ENCODE results near the gene DTNB.
A peak's percentile ranks its signal among the peaks of the same experiment; 100 is the strongest.
"Not testable (repeated sequence)": the region's sequence is repeated elsewhere in the genome, so short reads cannot be mapped to it uniquely, and the experiment has no call there.

Gene DTNB

DNA sequence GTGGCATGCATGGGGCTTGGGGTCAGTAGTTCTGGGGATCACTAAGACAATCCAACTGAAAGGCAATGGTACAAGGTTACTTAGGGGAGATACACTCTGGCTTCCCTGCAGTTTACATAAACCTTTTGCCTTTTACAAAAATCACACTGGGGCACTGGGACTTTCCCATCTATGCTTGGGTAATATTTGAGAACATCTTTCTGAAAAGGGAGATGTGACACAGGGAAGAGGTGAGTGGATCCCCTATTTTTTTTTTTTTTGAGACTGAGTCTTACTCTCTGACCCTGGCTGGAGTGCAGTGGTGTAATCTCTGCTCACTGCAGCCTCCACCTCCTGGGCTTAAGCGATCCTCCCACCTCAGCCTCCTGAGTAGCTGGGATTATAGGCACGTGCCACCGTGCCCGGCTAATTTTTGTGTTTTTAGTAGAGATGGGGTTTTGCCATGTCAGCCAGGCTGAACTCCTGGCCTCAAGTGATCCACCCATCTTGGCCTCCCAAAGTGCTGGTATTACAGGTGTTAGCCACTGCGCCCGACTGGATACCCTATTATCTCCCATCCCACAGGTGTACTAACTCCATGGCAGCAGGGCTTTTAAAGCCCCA lies 248.8 kb downstream of the DTNB start:
- no peak for DNase-seq

DNA sequence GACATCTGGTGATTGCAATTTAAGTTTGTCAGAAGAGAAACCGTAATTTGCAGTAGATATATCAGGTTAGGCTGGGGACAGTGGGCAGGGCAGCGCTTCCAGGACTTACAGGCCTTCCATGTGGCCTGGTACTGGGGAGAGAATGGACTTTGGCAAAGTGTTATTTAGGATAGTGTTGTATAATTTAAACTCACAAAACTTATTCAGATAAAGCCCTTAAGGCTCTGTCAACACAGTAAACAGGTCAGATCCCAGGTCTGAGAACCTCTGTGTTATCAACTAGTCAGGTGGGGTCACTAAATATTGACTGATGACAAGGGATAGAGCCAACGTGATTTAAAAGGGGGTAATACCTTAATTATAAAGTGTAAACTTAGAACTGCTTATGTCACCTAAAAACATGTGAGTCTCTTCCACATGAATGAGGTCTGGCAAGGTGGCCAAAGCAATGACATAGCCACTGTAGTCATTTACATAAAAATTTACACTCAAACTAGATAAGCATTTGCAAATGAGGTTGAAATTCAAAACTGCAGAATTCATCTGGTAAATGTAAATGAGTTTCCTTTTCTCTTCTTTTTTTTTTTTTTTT lies 251.5 kb downstream of the DTNB start:
- DNase-seq = no peak

DNA sequence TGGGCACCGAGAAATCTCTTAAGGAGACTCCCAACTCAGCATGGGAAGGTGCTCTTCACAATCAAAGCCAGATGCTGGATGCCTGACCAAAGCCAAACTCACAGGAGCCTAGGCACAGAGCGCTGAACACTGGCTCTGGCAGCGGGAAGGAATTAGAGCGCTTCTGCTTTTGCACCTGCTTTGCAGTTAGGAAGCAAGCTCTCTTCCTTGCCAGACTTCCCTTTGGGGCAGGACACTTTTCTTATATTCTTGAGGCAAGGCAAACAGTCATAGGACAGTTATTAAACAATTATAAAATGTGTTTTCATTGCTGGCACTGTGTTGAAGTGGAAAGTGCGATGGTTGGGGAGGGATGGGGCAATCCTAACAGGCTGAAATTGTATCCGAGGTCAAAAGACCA lies 252.1 kb downstream of the DTNB start:
- peak in 1 of 58 donors; percentile 7 for DNase-seq

DNA sequence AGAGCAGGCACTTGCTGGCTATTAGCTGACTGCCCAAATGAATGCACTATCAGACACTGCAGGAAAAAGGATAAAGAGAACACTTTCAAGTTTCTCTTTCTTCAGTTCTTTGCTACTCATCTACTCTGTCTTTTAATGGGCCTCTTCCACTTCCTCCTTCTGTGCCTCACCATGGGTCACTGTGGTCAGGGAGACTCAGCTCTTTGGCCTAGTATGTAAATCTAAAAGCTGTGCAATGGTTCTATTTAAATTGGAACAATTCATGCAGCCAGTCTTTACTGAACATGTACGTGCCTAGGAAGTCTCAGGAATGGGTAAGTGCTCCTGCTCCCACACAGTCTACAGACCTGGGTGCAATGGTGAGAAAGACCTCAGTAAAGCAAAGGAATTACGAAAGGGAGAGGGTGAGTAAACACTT lies 252.5 kb downstream of the DTNB start:
- no peak for DNase-seq

DNA sequence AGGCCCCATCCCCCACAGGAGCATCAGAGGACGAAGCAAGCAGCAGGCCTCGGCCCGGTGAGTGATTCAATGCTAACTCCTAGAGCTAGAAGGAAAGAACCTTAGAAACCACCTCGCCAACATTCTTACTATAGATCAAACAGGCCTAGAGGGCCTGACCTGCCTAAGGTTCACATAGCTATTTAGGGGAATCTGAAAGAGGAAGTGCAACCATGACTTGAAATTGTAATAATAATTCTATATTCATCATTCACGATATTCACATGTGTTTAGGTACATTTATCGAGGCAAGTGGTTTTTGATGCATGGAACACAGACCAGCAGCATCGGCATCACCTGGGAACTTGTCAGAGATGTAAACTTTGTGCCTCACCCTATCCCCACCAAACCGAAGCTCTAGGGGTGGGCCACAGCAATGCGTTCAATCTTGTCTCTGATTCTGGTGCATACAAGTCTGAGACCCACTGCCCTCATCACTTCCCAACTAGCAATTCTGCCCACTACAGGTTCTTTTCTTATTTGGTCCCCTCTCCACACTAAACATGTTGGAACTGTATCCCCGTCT lies 253.6 kb downstream of the DTNB start:
- DNase-seq = no peak

DNA sequence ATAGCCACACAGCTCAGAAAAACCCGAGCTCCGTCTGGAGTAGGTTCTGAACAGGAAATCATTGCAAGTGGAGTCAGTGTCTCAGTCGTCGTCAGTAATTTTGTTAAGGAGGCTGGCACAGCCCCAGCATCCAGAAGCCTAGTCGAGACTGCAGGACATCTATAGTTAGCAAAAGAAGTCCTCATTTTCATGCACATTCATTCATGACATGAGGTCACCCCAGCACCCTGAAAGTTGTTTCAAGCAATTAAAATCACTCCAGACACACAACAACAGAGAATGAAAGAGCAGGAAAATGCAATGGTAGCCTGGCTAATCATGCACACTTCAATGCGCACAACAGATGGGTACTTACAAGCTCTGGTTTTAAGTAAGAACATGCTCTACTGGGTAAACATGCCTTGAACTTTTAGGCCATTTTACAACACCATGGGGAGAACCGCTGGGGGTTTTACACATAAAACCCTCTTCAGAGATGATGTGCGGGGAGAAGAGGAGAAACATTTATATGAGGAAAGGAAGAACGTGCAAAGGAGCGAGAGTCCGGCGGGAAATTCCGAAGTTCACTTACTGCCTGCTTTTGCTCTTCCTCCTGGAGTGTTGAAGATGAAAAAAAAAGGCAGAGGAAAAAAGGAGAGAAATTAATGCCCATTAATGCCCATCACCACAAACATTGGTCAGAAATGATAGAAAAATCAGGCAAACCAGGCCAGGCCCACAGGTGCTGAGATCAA lies 254.3 kb downstream of the DTNB start:
- peak in 1 of 58 donors; percentile 7 for DNase-seq

DNA sequence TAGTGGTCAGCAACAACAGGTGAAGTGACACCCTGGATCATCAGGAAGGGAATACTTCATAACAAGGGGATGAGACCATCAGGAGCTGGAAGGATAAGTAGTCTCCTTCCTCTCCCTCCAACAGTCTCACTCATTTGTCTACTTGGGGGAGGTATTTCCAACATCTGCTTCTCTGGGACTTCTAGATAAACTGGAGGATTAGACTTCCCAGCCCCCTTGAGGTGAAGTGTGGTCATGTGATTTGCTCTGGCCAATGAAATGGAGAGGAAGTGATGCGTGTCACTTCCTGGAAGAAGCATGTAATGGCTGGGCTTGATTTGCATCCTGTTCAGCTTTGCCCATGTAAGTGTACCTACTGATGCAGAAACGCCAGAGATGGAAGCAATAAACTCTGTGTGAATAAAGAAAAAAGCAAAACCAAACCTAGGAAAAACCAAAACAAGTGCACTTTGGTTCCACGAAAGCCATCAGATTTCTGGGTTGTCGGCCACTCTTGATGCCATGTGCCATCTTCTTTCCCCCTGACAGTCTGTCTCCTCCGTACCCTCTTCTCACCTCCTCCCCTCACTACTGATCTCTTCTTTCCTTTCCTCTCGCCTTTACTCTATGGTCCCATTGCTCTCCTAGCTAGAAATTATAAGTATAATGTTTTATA lies 255.5 kb downstream of the DTNB start:
- no peak for DNase-seq

DNA sequence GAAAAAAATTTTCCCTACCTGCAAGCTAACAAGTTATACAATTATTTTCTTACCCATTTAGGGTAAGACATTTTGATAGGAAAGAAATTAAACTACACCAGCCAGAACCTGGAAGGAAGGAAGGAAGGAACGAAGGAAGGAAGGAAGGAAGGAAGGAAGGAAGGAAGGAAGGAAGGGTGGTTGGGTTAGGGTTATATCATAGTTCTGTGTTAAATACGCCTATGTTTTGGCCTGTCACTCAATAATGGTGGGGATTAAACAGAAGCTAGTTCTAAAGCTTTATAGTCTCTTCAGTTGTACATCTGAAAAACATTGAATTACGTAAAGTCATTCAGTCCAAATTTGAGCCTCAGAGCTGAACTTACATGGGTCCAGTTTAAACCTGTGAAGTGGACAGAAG lies 256.7 kb downstream of the DTNB start:
- DNase-seq = no peak

DNA sequence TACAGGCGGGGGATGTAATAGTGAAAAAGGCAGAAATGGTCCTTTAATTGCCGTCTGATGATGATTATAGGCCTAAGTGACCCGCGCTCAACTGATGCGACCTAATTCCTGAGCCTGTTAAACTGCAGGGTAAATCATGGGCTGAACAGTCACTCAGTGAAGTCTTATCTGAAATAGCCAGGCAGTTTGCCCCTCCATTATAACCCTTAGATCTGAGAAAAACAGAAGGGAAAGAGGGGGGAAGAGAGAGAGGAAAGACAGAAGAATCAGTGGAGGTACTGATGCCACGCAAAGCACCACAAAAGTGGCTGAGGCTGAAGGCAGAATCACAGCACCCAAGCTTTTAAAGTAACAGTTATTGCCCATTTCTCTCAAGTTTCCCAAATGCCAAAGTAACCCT lies 258.6 kb downstream of the DTNB start:
- DNase-seq = no peak

DNA sequence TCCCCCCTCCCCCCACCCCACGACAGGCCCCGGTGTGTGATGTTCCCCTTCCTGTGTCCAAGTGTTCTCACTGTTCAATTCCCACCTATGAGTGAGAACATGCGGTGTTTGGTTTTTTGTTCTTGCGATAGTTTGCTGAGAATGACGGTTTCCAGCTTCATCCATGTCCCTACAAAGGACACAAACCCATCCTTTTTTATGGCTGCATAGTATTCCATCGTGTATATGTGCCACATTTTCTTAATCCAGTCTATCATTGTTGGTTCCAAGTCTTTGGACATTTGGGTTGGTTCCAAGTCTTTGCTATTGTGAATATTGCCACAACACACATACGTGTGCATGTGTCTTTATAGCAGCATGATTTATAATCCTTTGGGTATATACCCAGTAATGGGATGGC lies 260.0 kb downstream of the DTNB start:
- DNase-seq = not testable (repeated sequence)

DNA sequence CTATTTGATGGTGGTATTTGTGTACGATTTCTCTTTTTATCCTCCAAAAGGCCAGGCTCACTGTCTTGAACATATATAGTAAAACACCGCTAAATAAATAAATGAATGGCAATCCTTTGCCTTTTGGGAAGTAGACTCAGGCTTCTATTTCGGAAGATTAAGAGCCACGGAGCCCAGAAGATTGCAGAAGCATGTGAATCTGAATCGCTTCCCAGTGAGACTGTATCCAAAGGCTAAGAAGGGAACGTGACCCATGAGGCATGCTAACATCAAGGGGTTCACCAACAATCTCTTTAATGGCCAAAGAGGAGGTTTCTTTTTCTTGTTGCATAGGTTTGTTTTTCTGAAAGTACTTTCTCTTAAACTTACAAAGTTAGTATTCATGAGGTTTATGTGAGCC lies 261.6 kb downstream of the DTNB start:
- DNase-seq = no peak

DNA sequence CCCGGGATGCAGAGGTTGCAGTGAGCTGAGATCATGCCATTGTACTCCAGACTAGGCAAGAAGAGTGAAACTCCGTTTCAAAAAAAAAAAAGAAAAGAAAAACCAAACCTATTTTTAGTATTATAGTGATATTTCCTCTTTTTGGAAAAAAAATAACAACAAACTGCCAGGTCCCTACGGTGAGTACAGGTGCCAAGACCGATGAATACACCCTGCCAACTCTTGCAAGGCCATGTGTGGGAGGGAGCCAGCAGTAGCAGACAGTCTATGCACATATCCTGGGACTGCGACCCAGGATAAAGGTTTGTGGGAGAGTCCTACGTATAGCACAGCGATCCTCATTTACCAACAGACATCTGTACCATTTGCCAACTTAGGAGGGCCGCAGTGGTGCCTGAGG lies 262.1 kb downstream of the DTNB start:
- no peak for DNase-seq

DNA sequence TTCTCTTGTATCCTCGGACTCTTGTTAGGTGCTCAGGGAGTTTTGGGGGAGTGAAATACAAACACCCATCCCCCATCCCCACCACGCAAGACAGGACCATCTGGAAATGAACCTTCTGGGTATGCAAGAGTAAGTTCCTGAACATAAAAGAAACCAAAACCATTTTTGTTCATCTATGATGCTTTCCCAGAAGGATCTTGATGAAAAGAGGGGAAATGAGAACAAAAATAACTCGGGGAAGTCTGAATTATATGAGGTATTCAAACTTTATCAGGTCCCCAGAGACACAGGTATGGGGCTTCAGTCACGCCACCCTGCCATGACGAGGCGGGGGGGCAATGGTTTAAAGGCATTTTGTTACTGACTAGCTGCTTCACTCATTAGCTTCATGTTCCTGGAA lies 263.0 kb downstream of the DTNB start:
- DNase-seq = no peak

DNA sequence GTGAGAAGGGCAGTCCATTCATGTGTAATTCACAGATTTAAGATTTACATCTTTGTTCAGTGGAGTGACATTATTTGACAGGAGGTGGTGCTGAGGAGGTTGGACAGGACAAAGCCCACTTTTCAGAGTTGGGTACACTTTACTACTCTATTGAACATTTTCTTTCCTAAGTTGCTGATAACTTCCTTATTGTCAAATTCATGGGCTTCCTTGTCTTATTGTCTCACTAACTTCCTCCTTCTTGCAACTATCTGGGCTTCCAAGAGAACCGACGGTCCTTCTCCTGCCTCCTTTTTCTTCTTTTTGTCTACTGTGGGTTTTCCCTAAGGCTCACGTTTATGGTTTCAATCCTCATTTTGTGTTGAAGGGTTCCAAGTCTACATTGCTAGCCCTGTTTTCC lies 263.9 kb downstream of the DTNB start:
- DNase-seq = no peak

DNA sequence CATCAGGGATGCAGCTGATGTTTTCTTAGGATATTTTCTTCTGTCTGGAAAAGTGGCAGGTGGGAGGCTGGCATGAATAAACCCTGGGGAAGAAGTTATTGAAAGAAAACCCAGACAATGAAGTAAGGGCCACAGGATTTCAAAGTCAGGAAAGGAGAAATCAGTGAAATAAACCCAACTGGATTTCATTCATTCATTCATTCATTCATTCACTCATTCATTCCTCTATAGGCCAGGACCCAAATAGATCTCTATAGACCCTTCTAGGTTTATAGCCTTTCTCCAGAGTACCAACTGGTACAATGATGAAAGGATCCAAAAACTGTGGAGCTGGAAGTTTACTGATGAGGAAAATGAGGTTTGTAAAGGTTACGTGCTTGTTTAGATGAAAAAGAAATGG lies 264.3 kb downstream of the DTNB start:
- DNase-seq = no peak

DNA sequence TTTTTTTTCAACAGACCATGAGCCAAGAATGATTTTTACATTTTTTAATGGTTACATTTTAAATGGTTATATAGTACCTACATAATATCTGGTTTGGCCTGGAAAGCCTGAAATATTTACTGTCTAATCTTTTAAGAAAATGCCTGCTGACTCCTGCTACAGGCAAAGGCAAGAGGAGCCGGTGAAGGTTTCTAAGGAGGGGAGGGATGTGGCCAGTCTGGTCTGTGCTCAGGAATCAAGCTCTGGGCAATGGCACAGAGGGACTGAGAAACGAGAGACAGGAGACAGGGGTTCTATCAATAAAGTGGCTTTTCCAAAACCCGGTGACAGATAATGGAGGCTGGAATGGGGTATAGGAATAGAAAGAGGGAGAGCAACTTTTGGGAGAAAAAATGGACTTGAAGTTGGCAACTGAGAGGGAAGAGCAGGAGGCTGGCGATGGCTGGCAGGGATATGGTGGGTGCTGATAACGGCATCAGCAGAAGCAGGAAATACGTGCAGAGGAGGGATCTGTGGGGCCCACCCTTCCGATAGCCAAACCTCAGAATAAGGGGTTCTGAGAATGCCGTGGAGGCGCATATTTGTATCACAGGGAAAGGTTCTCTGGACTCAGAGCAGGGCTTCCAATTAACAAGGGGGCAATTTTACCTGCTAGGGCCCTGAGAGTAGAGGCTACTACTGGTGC lies 267.6 kb downstream of the DTNB start:
- DNase-seq = no peak

DNA sequence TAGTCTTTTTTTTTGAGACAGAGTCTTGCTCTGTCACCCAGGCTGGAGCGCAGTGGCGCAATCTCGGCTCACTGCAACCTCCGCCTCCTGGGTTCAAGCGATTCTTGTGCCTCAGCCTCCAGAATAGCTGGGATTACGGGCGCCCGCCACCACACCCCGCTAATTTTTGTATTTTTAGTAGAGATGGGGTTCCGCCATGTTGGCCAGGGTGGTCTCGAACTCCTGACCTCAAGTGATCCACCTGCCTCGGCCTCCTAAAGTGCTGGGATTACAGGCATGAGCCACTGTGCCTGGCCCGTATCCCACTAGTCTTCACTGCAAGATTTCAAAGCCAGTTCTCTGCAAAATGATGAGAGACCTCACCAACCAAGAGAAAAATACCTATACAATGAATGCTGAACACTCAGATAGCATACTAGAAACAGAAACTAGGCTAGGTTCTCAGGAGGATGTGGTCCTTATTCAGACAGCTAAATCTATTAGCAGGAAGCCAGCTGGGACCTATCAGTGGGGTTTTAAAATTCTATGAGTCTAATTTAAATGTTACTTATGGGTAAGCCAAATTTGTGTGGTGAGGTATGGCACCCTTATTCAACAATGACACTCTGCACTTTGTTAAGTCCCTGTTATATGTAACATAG lies 270.1 kb downstream of the DTNB start:
- DNase-seq = not testable (repeated sequence)

DNA sequence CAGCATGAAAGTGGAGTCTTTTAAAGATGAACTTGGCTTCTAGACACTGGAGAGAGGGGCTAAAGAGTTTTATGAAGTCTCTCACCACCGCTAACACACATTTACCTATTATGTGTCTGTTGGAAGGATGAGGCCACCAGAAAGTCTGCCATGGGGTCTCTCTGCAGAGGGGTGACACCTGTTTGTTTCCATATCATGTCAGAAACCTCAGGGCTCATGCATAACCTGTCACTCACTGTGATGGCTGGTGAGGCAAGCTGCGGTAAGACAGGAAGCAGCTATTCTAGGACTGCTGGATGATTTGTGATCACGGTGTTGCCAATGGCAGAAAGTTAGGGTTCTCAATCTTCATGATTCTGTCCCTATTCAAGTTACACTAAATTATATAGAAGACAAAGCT lies 270.9 kb downstream of the DTNB start:
- no peak for DNase-seq

DNA sequence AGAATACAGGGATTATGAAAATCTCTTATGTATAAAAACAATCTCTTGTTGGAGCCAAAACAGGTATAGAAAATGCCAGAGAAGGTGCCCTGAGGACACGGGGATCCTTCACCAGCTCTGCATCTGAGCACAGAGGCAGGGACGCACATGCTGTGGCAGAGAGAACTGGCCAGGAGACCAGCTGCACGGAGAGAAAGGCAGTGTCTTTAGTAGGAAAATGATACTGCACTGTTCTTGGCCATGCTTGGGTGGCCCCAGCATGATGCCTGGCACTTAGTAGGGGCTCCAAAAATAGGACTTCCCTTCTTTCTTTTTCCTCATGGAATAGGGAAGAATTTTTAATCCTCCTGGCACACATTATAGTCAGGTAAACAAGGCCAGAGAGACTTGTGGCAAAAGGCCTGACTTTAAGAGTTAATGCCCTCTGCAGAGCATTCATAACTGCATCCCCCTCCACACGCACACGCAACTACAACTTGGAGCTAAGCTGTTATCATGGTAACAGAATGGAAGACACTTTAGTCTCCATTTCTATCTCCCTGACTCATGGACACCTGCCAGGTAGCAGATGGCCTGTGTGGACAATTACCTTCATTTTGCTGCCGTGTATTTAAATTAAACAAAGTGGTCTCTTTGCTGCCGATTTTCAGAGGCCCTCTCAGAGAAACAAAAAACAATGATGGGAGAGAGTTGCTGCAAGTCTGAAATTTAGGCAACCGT lies 271.9 kb downstream of the DTNB start:
- no peak for DNase-seq

DNA sequence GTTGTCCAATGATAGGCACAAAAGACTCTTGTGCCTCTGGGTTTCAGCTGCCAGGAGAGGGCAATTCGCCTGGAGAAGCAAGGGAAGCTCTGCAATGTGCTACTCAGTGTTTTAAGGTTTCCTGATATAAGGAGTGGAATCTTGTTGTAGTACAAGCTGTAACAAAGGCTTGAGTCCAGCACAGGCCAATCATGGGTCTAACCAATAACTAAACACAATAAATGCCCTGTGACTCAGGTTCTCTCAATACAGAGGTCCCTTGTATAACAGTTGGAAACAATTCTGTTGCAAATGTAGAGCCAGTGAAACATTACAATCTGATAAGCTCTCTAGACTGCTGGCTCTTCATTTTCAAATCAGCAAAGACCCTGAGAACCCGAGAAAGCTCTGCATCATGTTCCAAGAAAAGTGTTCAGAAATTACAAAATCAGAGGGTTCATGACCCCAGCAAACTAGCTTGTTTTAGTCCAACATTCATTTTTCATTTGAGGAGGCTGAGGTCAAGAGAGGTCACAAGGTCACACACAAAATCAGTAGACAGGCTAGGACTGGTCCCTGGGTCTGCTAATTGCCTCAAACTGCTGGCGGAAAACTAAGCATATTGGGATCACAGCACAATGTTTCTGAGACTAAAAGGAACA lies 272.7 kb downstream of the DTNB start:
- DNase-seq = no peak

Data from anterior cingulate cortex (tissue), 58 donors.